OCI-LY3 (cell line): ENCODE measurements around the gene VIPR2.

Experiments used
- EZH2phosphoT487 ChIP-seq: fragments of 200-600 bp; shearing (Covaris generic); IDR thresholded peaks from 2 replicates; pipeline ENCODE4 v1.6.1; 2018; ENCODE audit warnings: antibody characterized with exemption, mixed run types, low read depth
- TF ChIP-seq, protein P1 (sequence below): fragments of 200-600, 300-600 bp; sonication (generic); IDR thresholded peaks from 2 replicates; pipeline ENCODE4 v1.5.1; 2014; ENCODE audit warnings: antibody characterized with exemption, low read length, low read depth

DNA sequence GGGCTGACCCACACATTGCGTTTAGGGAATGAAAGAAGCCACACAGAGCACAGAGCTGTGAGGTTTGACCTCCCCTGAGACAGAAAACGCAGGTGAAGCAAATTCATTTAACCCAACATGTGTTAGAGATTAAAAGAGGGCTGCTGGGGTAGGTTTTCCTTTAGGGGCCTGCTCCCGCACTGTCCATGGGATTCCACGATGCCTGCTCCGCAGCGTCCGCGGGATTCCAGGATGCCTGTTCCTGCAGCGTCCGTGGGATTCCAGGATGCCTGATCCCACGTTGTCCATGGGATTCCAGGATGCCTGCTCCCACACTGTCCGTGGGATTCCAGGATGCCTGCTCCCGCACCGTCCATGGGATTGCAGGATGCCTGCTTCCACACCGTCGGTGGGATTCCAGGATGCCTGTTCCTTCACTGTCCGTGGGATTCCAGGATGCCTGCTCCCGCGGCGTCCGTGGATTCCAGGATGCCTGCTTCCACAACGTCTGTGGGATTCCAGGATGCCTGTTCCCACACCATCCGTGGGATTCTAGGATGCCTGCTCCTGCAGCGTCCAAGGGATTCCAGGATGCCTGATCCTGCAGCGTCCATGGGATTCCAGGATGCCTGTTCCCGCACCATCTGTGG, 78.7 kb downstream of the VIPR2 start:
- TF ChIP-seq, protein P1, sequence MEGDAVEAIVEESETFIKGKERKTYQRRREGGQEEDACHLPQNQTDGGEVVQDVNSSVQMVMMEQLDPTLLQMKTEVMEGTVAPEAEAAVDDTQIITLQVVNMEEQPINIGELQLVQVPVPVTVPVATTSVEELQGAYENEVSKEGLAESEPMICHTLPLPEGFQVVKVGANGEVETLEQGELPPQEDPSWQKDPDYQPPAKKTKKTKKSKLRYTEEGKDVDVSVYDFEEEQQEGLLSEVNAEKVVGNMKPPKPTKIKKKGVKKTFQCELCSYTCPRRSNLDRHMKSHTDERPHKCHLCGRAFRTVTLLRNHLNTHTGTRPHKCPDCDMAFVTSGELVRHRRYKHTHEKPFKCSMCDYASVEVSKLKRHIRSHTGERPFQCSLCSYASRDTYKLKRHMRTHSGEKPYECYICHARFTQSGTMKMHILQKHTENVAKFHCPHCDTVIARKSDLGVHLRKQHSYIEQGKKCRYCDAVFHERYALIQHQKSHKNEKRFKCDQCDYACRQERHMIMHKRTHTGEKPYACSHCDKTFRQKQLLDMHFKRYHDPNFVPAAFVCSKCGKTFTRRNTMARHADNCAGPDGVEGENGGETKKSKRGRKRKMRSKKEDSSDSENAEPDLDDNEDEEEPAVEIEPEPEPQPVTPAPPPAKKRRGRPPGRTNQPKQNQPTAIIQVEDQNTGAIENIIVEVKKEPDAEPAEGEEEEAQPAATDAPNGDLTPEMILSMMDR, result no peak
- TF ChIP-seq EZH2phosphoT487, result no peak
